Activated naive CD4-positive, alpha-beta T cell treated with anti-CD3 and anti-CD28 coated beads, Interleukin-2, amount 50 U/mL, for 24 hours (primary cell): ENCODE data around the gene VSIR.

Experiments
- H3K27ac Mint-ChIP-seq: one replicate; pipeline ENCODE4 v1.8.0; 2021; ENCODE audit warnings: mild to moderate bottlenecking, mixed read lengths
- H3K27me3 Mint-ChIP-seq: one replicate; pipeline ENCODE4 v1.8.0; 2021; ENCODE audit warnings: mixed read lengths
- H3K36me3 Mint-ChIP-seq: one replicate; pipeline ENCODE4 v1.8.0; 2021; ENCODE audit warnings: mixed read lengths
- H3K4me1 Mint-ChIP-seq: one replicate; pipeline ENCODE4 v1.8.0; 2021; ENCODE audit warnings: mixed read lengths
- H3K4me3 Mint-ChIP-seq: one replicate; pipeline ENCODE4 v1.8.0; 2021; ENCODE audit warnings: mild to moderate bottlenecking, mixed read lengths
- H3K9me3 Mint-ChIP-seq: one replicate; pipeline ENCODE4 v1.8.0; 2021; ENCODE audit warnings: mixed read lengths

Gene VSIR

DNA sequence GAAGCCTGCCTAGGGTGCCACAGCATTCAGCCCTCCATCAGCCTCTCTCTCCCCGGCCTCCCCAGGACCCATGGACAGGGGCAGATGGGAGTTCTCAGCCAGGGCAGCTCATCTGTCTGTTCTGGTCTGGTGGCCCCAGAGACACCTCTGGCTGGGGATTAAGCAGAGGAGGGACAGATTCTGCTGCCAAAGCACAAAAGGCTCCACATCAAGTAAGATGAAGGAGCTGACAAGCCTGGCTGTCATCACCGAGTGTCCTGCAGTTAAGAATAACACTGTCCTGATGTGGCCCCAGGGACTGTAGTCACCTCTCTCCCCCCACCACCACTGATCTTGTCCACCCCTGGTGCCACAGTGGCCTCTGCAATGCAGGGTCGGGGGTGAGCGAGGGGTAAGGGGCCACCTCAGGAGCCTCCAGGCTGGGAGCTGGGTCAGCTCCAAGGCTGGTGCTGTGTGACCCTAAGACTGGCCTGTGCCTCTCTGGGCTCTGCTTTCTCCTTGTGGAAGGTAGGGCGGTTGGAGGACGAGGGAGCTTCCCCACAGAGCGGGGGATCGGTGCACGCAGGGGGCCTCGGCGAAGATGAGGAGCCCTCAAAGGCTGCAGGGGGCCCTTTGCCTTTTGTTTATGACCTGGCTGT is 72.5 kb downstream of the VSIR start:
- Mint-ChIP-seq H3K4me1 (peaks cover 29% of the 10 kb centered on the region), H3K36me3 (no peaks in the 10 kb centered on the region), H3K4me3 (no peak overlapping the region)

GRCh38 chr10:71698737-71699136 is 74.6 kb downstream of the VSIR start:
- no peaks in the 10 kb centered on the region for H3K36me3 Mint-ChIP-seq
- no peaks in the 10 kb centered on the region for H3K27me3 Mint-ChIP-seq
- no peak overlapping the region for H3K27ac Mint-ChIP-seq
- H3K9me3 Mint-ChIP-seq, result no peaks in the 10 kb centered on the region
- peaks cover 46% of the 10 kb centered on the region for H3K4me1 Mint-ChIP-seq
- peak overlapping the region; percentile 2 for H3K4me3 Mint-ChIP-seq

More for the DNA sequence above, 72.5 kb downstream of the VSIR start:
- Mint-ChIP-seq H3K27me3 (no peaks in the 10 kb centered on the region), H3K27ac (no peak overlapping the region), H3K9me3 (no peaks in the 10 kb centered on the region)

DNA sequence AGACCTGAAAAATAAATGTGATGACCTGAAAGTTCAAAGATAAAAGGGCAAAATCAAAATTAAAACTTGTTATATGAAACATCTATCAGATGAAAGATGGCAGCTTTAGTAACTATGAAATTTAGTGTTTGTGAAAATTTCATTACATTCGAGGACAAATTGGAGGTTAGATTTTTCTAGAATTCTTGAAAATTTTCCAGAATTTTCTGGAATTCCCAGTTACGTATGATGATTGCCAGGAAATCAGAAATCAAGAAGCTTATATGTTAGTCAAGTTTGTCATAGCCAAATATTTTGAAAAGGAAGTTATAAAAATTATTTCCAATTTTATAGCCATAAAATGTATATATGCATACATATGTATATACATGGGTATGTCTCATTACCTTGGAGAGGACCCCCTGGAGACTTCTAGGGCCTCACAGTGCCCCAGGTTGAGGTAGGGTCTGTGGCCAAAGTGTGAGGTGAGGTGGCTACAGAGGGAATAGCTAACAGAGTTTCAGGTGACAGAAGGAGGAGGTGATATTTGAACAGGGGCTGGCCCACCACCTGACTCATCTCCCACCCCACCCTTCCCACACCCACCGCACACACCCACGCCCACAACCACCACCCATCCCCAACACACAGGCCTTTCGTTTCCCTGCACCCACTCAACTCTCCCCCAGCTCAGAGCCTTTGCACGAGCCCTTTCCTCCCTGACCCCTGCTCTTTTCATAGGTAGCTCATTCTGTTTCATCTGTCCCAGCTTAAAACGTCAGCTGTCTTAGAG is 75.2 kb downstream of the VSIR start:
- Mint-ChIP-seq H3K36me3 (no peaks in the 10 kb centered on the region), H3K4me3 (peak overlapping the region; percentile 2), H3K9me3 (no peaks in the 10 kb centered on the region), H3K27ac (peak overlapping the region; percentile 75), H3K27me3 (no peaks in the 10 kb centered on the region), H3K4me1 (peaks cover 49% of the 10 kb centered on the region)
